Ishikawa (cell line): ENCODE results near the gene DNAJB2.

Experiments used
- CEBPB ChIP-seq: IDR thresholded peaks from 2 replicates; pipeline ENCODE4 v1.6.1; 2012
- CREB1 ChIP-seq: IDR thresholded peaks from 2 replicates; pipeline ENCODE4 v1.6.1; 2012; ENCODE audit warnings: low read depth
- EGR1 ChIP-seq: IDR thresholded peaks from 2 replicates; pipeline ENCODE4 v1.6.1; 2012
- EP300 ChIP-seq: IDR thresholded peaks from 2 replicates; pipeline ENCODE4 v1.6.1; 2012; ENCODE audit warnings: borderline replicate concordance
- FOXM1 ChIP-seq: IDR thresholded peaks from 2 replicates; pipeline ENCODE4 v1.6.1; 2012; ENCODE audit warnings: low read depth, borderline replicate concordance
- NFIC ChIP-seq: IDR thresholded peaks from 2 replicates; pipeline ENCODE4 v1.6.1; 2012
- RAD21 ChIP-seq: IDR thresholded peaks from 2 replicates; pipeline ENCODE4 v1.6.1; 2012; ENCODE audit warnings: low read depth
- TAF1 ChIP-seq: IDR thresholded peaks from 2 replicates; pipeline ENCODE4 v1.6.1; 2012; ENCODE audit warnings: low read depth, mild to moderate bottlenecking
- TCF12 ChIP-seq: IDR thresholded peaks from 2 replicates; pipeline ENCODE4 v1.6.1; 2012; ENCODE audit warnings: low read depth
- TEAD4 ChIP-seq: IDR thresholded peaks from 2 replicates; pipeline ENCODE4 v1.6.1; 2012
- YY1 ChIP-seq: IDR thresholded peaks from 2 replicates; pipeline ENCODE4 v1.6.1; 2012; ENCODE audit warnings: low read depth
- ZBTB7A ChIP-seq: IDR thresholded peaks from 2 replicates; pipeline ENCODE4 v1.6.1; 2012; ENCODE audit warnings: low read depth
- TF ChIP-seq, protein P1 (sequence below): IDR thresholded peaks from 2 replicates; pipeline ENCODE4 v1.6.1; 2012
- TF ChIP-seq, protein P2 (sequence below): IDR thresholded peaks from 2 replicates; pipeline ENCODE4 v1.6.1; 2012
- TF ChIP-seq, protein P3 (sequence below): IDR thresholded peaks from 2 replicates; pipeline ENCODE4 v1.6.1; 2012; ENCODE audit warnings: low read depth, mild to moderate bottlenecking

The DNAJB2 gene

DNA sequence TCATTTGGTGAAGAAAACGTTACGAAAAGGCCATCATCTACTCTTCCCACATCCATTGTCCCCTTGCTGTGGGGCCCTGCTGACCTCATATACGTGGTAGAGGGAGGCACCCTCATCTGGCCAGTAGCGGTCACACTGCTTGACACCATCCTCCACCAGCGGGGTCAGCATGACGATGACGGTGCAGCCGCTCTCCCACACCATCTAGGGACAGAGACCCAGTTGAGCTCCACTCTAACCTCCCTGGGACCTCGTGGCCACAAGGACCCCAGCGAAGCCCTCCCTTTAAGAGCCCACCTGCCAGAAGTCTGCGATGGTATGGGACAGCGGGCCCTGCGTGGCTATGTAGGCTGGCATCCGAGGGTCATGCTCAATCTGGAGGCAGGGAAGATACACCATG lies 17.0 kb downstream of the DNAJB2 start:
- TF ChIP-seq, protein P1, sequence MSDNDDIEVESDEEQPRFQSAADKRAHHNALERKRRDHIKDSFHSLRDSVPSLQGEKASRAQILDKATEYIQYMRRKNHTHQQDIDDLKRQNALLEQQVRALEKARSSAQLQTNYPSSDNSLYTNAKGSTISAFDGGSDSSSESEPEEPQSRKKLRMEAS: no peak
- TF ChIP-seq FOXM1 (no peak), ZBTB7A (no peak), TAF1 (no peak), EP300 (no peak), TCF12 (no peak), EGR1 (no peak), YY1 (no peak), CREB1 (no peak), NFIC (no peak)
- TF ChIP-seq, protein P2, sequence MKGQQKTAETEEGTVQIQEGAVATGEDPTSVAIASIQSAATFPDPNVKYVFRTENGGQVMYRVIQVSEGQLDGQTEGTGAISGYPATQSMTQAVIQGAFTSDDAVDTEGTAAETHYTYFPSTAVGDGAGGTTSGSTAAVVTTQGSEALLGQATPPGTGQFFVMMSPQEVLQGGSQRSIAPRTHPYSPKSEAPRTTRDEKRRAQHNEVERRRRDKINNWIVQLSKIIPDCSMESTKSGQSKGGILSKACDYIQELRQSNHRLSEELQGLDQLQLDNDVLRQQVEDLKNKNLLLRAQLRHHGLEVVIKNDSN: no peak

DNA sequence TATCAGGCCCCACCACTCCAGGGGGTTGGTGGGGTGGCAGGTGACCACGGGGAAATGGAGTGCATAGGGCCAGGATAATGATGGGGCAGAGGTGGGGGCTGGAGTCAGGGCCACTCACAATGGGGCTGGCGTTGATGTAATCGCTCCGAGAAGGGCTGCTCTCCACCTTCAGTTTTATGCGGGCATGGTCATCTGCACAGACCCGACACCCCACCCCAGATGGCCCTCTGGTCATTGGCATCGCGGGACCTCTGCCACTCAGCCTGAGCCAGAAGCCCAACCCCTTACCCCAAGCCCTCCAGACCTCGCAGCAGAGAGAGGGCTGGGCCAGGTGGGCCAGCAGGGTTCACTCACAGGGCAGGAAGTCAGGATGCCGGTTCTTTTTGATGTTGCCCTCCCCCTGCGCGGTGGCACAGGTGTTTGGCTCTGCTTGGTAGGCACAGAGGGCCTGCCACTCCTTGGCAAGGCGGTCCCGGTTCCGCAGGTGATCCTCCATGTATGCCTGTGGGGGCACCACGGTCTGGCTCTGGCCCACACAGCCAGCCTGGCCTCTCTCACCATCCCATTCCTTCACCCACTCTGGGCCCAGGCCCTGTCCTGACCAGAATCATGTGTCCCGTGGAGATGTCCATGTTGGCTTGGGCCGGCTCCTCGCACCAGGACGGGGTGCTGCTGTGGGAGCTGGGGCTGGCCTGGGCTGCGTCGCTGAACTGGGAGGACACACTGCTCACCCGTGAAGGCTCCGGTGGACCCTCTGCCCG lies 17.6 kb downstream of the DNAJB2 start:
- no peak for TF ChIP-seq ZBTB7A
- TF ChIP-seq EP300: no peak
- no peak for TF ChIP-seq YY1
- TF ChIP-seq, protein P1: no peak
- TF ChIP-seq FOXM1: no peak
- TF ChIP-seq, protein P2: no peak
- no peak for TF ChIP-seq RAD21
- TF ChIP-seq NFIC: no peak
- TF ChIP-seq TCF12: no peak
- TF ChIP-seq, protein P3, sequence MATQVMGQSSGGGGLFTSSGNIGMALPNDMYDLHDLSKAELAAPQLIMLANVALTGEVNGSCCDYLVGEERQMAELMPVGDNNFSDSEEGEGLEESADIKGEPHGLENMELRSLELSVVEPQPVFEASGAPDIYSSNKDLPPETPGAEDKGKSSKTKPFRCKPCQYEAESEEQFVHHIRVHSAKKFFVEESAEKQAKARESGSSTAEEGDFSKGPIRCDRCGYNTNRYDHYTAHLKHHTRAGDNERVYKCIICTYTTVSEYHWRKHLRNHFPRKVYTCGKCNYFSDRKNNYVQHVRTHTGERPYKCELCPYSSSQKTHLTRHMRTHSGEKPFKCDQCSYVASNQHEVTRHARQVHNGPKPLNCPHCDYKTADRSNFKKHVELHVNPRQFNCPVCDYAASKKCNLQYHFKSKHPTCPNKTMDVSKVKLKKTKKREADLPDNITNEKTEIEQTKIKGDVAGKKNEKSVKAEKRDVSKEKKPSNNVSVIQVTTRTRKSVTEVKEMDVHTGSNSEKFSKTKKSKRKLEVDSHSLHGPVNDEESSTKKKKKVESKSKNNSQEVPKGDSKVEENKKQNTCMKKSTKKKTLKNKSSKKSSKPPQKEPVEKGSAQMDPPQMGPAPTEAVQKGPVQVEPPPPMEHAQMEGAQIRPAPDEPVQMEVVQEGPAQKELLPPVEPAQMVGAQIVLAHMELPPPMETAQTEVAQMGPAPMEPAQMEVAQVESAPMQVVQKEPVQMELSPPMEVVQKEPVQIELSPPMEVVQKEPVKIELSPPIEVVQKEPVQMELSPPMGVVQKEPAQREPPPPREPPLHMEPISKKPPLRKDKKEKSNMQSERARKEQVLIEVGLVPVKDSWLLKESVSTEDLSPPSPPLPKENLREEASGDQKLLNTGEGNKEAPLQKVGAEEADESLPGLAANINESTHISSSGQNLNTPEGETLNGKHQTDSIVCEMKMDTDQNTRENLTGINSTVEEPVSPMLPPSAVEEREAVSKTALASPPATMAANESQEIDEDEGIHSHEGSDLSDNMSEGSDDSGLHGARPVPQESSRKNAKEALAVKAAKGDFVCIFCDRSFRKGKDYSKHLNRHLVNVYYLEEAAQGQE: no peak
- TF ChIP-seq TEAD4: no peak
- TF ChIP-seq CREB1: no peak
- TF ChIP-seq TAF1: no peak

DNA sequence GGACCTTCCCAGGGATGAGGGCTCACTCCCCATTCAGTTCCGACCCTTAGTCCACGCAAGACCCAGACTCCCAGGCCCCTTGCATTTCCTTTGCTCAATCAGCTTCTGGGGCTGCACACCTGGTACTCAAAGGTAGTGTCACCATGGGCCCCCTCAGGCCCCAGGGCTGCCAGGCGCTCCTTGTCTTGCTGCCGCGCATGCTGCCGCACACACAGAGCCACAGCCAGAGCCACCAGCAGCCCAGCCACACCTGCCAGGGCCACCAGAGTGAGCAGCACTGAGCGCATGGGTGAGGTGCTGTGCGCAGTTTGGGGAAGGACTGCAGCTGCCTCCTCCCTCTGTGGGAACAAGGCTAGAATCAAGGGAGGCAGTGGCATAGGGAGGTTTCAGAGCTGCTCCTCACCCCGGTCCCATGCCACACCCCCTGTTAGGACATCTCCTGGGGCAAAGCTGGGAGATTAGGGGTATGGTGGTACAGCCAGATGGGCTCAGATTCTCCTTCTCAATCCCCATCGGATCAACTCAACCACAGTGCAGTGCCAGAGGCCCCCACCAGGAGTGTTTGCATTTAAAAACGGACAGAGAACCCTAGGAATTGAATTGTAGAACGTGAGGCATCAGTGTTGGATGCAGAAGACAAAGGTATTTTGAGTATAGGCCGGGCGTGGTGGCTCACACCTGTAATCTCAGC lies 18.7 kb downstream of the DNAJB2 start:
- TF ChIP-seq, protein P1: no peak
- TF ChIP-seq, protein P2: no peak
- no peak for TF ChIP-seq YY1
- TF ChIP-seq TAF1: no peak
- TF ChIP-seq CREB1: no peak
- no peak for TF ChIP-seq RAD21
- no peak for TF ChIP-seq EP300
- TF ChIP-seq NFIC: no peak
- no peak for TF ChIP-seq TCF12
- TF ChIP-seq, protein P3: no peak
- TF ChIP-seq CEBPB: no peak
- TF ChIP-seq FOXM1: no peak
- TF ChIP-seq ZBTB7A: no peak
- no peak for TF ChIP-seq TEAD4
- no peak for TF ChIP-seq EGR1

DNA sequence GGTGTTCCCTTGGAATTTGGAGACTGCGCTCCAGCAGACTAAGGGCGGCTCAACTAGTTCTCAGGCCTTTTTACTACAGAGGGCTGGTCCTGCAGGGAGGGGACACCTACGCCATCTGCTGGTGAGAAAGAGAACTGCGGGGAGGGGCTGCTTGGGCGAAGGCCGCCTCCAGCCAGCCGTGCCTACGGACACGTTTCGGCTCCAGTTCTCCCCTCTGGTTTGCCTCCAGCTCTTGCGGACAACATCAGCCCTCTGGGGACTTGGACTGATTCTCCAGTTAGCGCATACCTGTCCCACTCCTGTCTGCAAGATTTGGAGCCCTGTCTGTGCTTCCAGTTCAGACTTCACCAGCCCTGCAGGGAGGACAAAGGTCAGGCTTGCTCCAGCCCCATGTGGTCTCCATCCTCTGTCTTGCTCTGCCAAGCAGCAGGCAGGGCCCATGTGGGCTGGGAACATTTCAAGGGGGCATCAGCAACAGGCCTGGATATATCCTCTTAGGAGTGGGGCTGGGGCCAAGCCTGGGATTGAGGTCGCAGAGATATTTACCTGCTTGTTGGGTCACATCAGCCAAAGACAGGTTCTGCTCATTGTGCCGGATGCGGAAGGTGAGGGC lies 19.7 kb downstream of the DNAJB2 start:
- TF ChIP-seq CEBPB (no peak), EP300 (no peak), RAD21 (peak; percentile 88)
- TF ChIP-seq, protein P3: peak; percentile 11; the same call in 1 of the 2 replicates
- TF ChIP-seq, protein P1: no peak
